ENCODE results near the gene NUDT3.

GRCh38 chr6:34438705-34439104 is 46.2 kb upstream of the NUDT3 start:
- no peak for TF ChIP-seq POLR2A (IDR thresholded peaks at IDR 0.05; ENCODE audit: low read depth, low read length)
- TF ChIP-seq POLR2AphosphoS5 (IDR thresholded peaks at IDR 0.05; ENCODE audit: low read depth, low read length) = no peak
- TF ChIP-seq SPI1 (IDR thresholded peaks at IDR 0.05; ENCODE audit: low read depth, low read length) = no peak
- TF ChIP-seq TAF1 (IDR thresholded peaks at IDR 0.05; ENCODE audit: low read depth, low read length) = no peak
- no peak for TF ChIP-seq PAX5 (IDR thresholded peaks at IDR 0.05; ENCODE audit: insufficient read depth, low read length, severe bottlenecking)
